Thyroid gland (tissue), 4 donors: ENCODE results near the gene CPTP. TPM values are rescaled to one million over a fixed set of nuclear protein-coding genes. Genes with fewer than 3 reads are reported as not detected.

Experiments
- DNase-seq, 2 donors: peaks; one replicate each; pipeline ENCODE4 v3.0.0-alpha.2; 2019
- H3K27ac ChIP-seq, 3 donors: fragments of 200-600 bp; sonication (generic); 1 replicate in 2 of 3; 2 replicates in 1 of 3; pipeline ENCODE4 v1.5.1; 2016 to 2019; ENCODE audit warnings: mild to moderate bottlenecking in 1 of 3, moderate library complexity in 1 of 3
- H3K27me3 ChIP-seq: fragments of 200-600 bp; sonication (generic); one replicate; pipeline ENCODE4 v1.5.1; 2019
- H3K36me3 ChIP-seq, 2 donors: fragments of 200-600 bp; sonication (generic); one replicate each; pipeline ENCODE4 v1.5.1; 2016 to 2019
- H3K4me1 ChIP-seq, 2 donors: fragments of 200-600 bp; sonication (generic); one replicate each; pipeline ENCODE4 v1.5.1; 2017 to 2019
- H3K4me3 ChIP-seq, 3 donors: fragments of 200-600 bp; sonication (generic); replicated peaks in 1 of 3; 1 replicate in 2 of 3; 2 replicates in 1 of 3; pipeline ENCODE4 v1.5.1; 2016; ENCODE audit warnings: mild to moderate bottlenecking in 1 of 3
- H3K9me3 ChIP-seq: fragments of 200-600 bp; sonication (generic); one replicate; pipeline ENCODE4 v1.5.1; 2017
- CTCF ChIP-seq, 6 experiments: fragments of 200-600 bp in 3 of 6; fragments of 450-650 bp in 3 of 6; sonication (generic) in 3 of 6; IDR thresholded peaks; one replicate each; pipeline ENCODE4 v1.5.1; 2016 to 2019; ENCODE audit warnings: antibody characterized with exemption in 6 of 6, mild to moderate bottlenecking in 2 of 6, inconsistent platforms in 1 of 6, moderate library complexity in 1 of 6
- POLR2A ChIP-seq, 2 donors: fragments of 450-650 bp; IDR thresholded peaks; one replicate each; pipeline ENCODE4 v1.6.1; 2017; ENCODE audit warnings: antibody characterized with exemption in 2 of 2, mild to moderate bottlenecking in 2 of 2, moderate library complexity in 1 of 2
- WGBS, 2 donors: methylation state at CpG; one replicate each; pipeline ENCODE4 v1.1.5; 2017; 5-methylcytosine and 5-hydroxymethylcytosine counted together
- intact Hi-C: fragments of 100-400 bp; cut with DNase I; formaldehyde crosslinking; loops from one replicate; pipeline ENCODE4 v1.15.1; 2023
- total RNA-seq, 4 donors: library from RNA; depleted of rRNA; stranded (reverse); fragments of >200 nt; gene quantifications; one replicate each; pipeline ENCODE4 v1.2.3, GENCODE V29; 2016

CPTP gene
- total RNA-seq, 4 donors from 2014 or later, result 16.7 to 37.3 (median 24.3) TPM

- WGBS, 2 donors, result 56 to 100% methylated on average over 1 of the region's 3 CpGs
- H3K4me1 ChIP-seq, result peaks cover 31% of the 10 kb centered on the region in 2 donors
- DNase-seq, result no peak
- H3K36me3 ChIP-seq, result peaks cover 38% of the 10 kb centered on the region in 2 donors
- no peak overlapping the region for H3K4me3 ChIP-seq
- no peaks in the 10 kb centered on the region for H3K27me3 ChIP-seq
- no peak overlapping the region for H3K27ac ChIP-seq
- intact Hi-C loops, result no loop called here
- no peak for TF ChIP-seq POLR2A (IDR thresholded peaks at IDR 0.05)
- no peak for TF ChIP-seq CTCF (IDR thresholded peaks at IDR 0.05)
- no peaks in the 10 kb centered on the region for H3K9me3 ChIP-seq
Measured at GRCh38 chr1:1310109-1310385, 14.6 kb upstream of the CPTP start.

- DNase-seq, result no peak
- Histone ChIP-seq H3K9me3 (no peaks in the 10 kb centered on the region), H3K27ac (no peak overlapping the region), H3K4me3 (no peak overlapping the region), H3K36me3 (peaks cover 38 to 41% of the 10 kb centered on the region in 2 donors), H3K27me3 (no peaks in the 10 kb centered on the region), H3K4me1 (peaks cover 25 to 26% of the 10 kb centered on the region in 2 donors)
- intact Hi-C loops, result no loop called here
- TF ChIP-seq CTCF (IDR thresholded peaks at IDR 0.05) (no peak), POLR2A (IDR thresholded peaks at IDR 0.05) (no peak)
- WGBS, 2 donors, result 87 to 94% methylated on average over 21 of the region's 21 CpGs
Measured at GRCh38 chr1:1310476-1311053, 14.0 kb upstream of the CPTP start.

GRCh38 chr1:1311107-1312104 lies 13.2 kb upstream of the CPTP start:
- peaks cover 17% of the 10 kb centered on the region in 2 donors for H3K4me1 ChIP-seq
- WGBS, 2 donors, result 91 to 93% methylated on average over 7 to 9 of the region's 22 CpGs
- no peak for TF ChIP-seq POLR2A (IDR thresholded peaks at IDR 0.05)
- no peak for TF ChIP-seq CTCF (IDR thresholded peaks at IDR 0.05)

GRCh38 chr1:1312450-1313314 lies 11.9 kb upstream of the CPTP start:
- intact Hi-C loops, result no loop called here
- H3K4me1 ChIP-seq, result peaks cover 8 to 9% of the 10 kb centered on the region in 2 donors
- H3K27me3 ChIP-seq, result no peaks in the 10 kb centered on the region
- TF ChIP-seq CTCF (IDR thresholded peaks at IDR 0.05) (no peak), POLR2A (IDR thresholded peaks at IDR 0.05) (no peak)
- 92 to 96% methylated on average over 20 to 28 of the region's 49 CpGs for WGBS, 2 donors
- H3K27ac ChIP-seq, result no peak overlapping the region
- no peaks in the 10 kb centered on the region for H3K9me3 ChIP-seq
- no peak overlapping the region for H3K4me3 ChIP-seq
- H3K36me3 ChIP-seq, result peaks cover 41 to 42% of the 10 kb centered on the region in 2 donors
- no peak for DNase-seq

More at GRCh38 chr1:1311107-1312104, 13.2 kb upstream of the CPTP start:
- no peak for DNase-seq
- Histone ChIP-seq H3K36me3 (peaks cover 41 to 42% of the 10 kb centered on the region in 2 donors), H3K27ac (no peak overlapping the region), H3K27me3 (no peaks in the 10 kb centered on the region), H3K9me3 (no peaks in the 10 kb centered on the region), H3K4me3 (no peak overlapping the region)
- intact Hi-C loops, result no loop called here
